ENCODE data around the gene NFIB. TPM values are rescaled to one million over a fixed set of nuclear protein-coding genes. Genes with fewer than 3 reads are reported as not detected.

Gene NFIB
- total and polyA plus RNA-seq, 2 of the 8 experiments (the other 6 are each of a cell fraction or from before 2014, with no cell fraction given) = 2.6 to 13.1 TPM

DNA sequence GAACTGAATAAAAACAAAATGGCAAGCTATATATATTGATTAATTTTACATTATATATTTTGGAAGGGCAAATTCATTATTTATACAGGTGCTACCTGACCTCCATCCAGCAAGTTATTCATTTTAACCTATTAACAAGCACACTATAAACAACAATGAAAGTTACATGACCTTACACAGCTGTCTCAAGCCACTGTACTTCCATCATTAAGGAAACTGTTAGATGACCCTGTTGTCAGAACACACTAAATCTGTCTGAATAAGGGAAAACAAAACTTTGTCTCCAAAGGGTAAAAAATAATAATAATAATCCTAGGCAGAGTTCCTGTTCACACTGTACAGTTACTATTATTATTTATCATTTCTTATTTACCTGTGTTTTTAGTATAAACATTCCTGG is 44.0 kb downstream of the NFIB start (continued):
- no peak for TF ChIP-seq RFX5 (IDR thresholded peaks at IDR 0.05; ENCODE audit: borderline replicate concordance, low read depth, low read length)
